ENCODE data around the gene AP1B1. TPM values are rescaled to one million over a fixed set of nuclear protein-coding genes. Genes with fewer than 3 reads are reported as not detected.
"Not testable (repeated sequence)": the region's sequence is repeated elsewhere in the genome, so short reads cannot be mapped to it uniquely, and the experiment has no call there.

AP1B1 gene
- polyA plus RNA-seq (2013, experiment 1 of 2; ENCODE audit: insufficient read length), result 54.5 TPM
- 32.7 TPM for polyA plus RNA-seq (2013, experiment 2 of 2; ENCODE audit: insufficient read length)

- peak; percentile 92 for DNase-seq
Measured at GRCh38 chr22:29387921-29388758, at the start of gene AP1B1. Gene AP1B1 (minus strand): TSS chr22:29388570. CDS start chr22:29367243, 21,327 bp downstream.

- DNase-seq, result no peak
Measured at GRCh38 chr22:29435236-29436136, 47.1 kb upstream of the AP1B1 start.

- no peak for DNase-seq
Measured at GRCh38 chr22:29434288-29434687, 45.9 kb upstream of the AP1B1 start.

GRCh38 chr22:29433856-29434255, 45.5 kb upstream of the AP1B1 start:
- no peak for DNase-seq

GRCh38 chr22:29431986-29432385, 43.6 kb upstream of the AP1B1 start:
- DNase-seq, result no peak

- DNase-seq, result peak; percentile 30
Measured at GRCh38 chr22:29427176-29427760, 38.9 kb upstream of the AP1B1 start.

GRCh38 chr22:29426476-29426875, 38.1 kb upstream of the AP1B1 start:
- DNase-seq, result no peak

GRCh38 chr22:29418704-29419103, 30.3 kb upstream of the AP1B1 start:
- not testable (repeated sequence) for DNase-seq

- DNase-seq, result not testable (repeated sequence)
Measured at GRCh38 chr22:29414951-29415591, 26.7 kb upstream of the AP1B1 start.

- not testable (repeated sequence) for DNase-seq
Measured at GRCh38 chr22:29412772-29413171, 24.4 kb upstream of the AP1B1 start.

GRCh38 chr22:29411569-29412211, 23.3 kb upstream of the AP1B1 start:
- not testable (repeated sequence) for DNase-seq

- no peak for DNase-seq
Measured at GRCh38 chr22:29408940-29409339, 20.6 kb upstream of the AP1B1 start.

- not testable (repeated sequence) for DNase-seq
Measured at GRCh38 chr22:29401538-29401937, 13.2 kb upstream of the AP1B1 start.

GRCh38 chr22:29400576-29400975, 12.2 kb upstream of the AP1B1 start:
- no peak for DNase-seq

GRCh38 chr22:29397791-29398190, 9.4 kb upstream of the AP1B1 start:
- DNase-seq, result no peak

- DNase-seq, result no peak
Measured at GRCh38 chr22:29396126-29396525, 7.8 kb upstream of the AP1B1 start.

GRCh38 chr22:29394931-29395581, 6.7 kb upstream of the AP1B1 start:
- DNase-seq, result peak; percentile 72

GRCh38 chr22:29393019-29393608, 4.7 kb upstream of the AP1B1 start:
- DNase-seq, result no peak

- DNase-seq, result no peak
Measured at GRCh38 chr22:29391546-29391945, 3.2 kb upstream of the AP1B1 start.

GRCh38 chr22:29390270-29390669, 1.9 kb upstream of the AP1B1 start:
- DNase-seq, result no peak

- no peak for DNase-seq
Measured at GRCh38 chr22:29388759-29389090, 355 bp upstream of the AP1B1 start.
